GM12891 (cell line): Measurements from ENCODE around the gene BRSK2.

Experiments
- POLR2A ChIP-seq: IDR thresholded peaks from 2 replicates; pipeline ENCODE4 v1.6.1; 2011; ENCODE audit warnings: low read depth, low read length, control low read depth
- POLR2AphosphoS5 ChIP-seq: IDR thresholded peaks from 2 replicates; pipeline ENCODE4 v1.6.1; 2011; ENCODE audit warnings: low read depth, low read length, control low read depth
- POU2F2 ChIP-seq: IDR thresholded peaks from 2 replicates; pipeline ENCODE4 v1.6.1; 2011; ENCODE audit warnings: low read depth, mild to moderate bottlenecking, control low read depth, low read length, moderate library complexity
- SPI1 ChIP-seq: IDR thresholded peaks from 2 replicates; pipeline ENCODE4 v1.6.1; 2011; ENCODE audit warnings: low read depth, low read length, control low read depth
- TAF1 ChIP-seq: IDR thresholded peaks from 2 replicates; pipeline ENCODE4 v1.6.1; 2011; ENCODE audit warnings: low read depth, low read length, control low read depth

DNA sequence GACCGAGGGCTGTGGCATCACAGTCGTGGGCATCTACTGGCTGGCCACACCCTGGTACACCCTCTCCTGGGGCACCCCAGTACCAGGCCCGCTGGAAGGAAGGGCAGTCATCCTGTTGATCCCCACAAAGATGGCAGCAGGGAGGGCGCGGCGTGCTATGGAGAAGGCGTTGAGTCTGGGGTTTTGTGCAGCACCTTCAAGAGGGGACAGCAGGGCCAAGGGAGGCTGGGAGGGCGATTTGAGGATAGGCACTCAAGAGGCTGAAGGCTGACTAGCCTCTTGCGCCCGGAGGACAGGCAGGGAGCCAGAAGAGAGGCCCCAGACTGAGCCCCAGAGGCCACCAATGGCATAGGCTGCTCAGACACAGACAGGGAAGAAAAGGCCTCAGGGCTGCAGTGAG is 2.2 kb upstream of the BRSK2 start:
- no peak for TF ChIP-seq POLR2A
- no peak for TF ChIP-seq TAF1
- TF ChIP-seq POLR2AphosphoS5, result no peak
- TF ChIP-seq POU2F2, result no peak
- no peak for TF ChIP-seq SPI1
